K562 (cell line): ENCODE results near the gene CDC5L. TPM values are rescaled to one million over a fixed set of nuclear protein-coding genes. Genes with fewer than 3 reads are reported as not detected.

Experiments
- ATAC-seq: fragments of 200-7000 bp; cut with Tn5 transposase; 3 replicates; pipeline ENCODE4 v1.9.1; 2020; ENCODE audit warnings: moderate library complexity
- BruUV-seq: library from RNA; stranded (reverse); fragments of 400-500 nt; replicated peaks from 2 replicates; lab custom pipeline; 2021; lab: Mats Ljungman, UMichigan
- CTCF ChIA-PET: fragments of 300-600 bp; formaldehyde crosslinking; extraction: SDS; loops from one replicate; lab custom pipeline; 2021; ENCODE audit warnings: low intra/inter-chr PET ratio; lab: Yijun Ruan, JAX
- POLR2A ChIA-PET: fragments of 300-600, 350-650 bp; sonication (Branson Sonifier 250); formaldehyde crosslinking; extraction: SDS; loops from one replicate; lab custom pipeline; 2021; ENCODE audit warnings: antibody characterized with exemption, inconsistent platforms; lab: Yijun Ruan, JAX
- DNase-seq, 4 experiments: peaks; one replicate each; pipeline versions ENCODE4 v3.0.0 to v3.0.0-alpha.2; 2011 to 2018; ENCODE audit warnings: low spot score in 3 of 4, mixed read lengths in 3 of 4; ENCODE audit errors: extremely low read depth in 1 of 4
- FAIRE-seq: peaks from 2 replicates; lab custom pipeline; 2011; peaks lifted over from hg19 to GRCh38; lab: Jason Lieb, UNC
- H2AFZ ChIP-seq: 2 replicates; pipeline ENCODE4 v1.6.0; 2011; ENCODE audit warnings: low read depth, low read length, control low read depth, inconsistent platforms
- H3K27ac ChIP-seq: fragments of 200-600 bp; 3 replicates; pipeline ENCODE4 v1.8.0; 2011; ENCODE audit warnings: low read depth, mild to moderate bottlenecking, control low read depth, inconsistent platforms, low read length, moderate library complexity, mixed read lengths; ENCODE audit errors: extremely low read depth
- H3K27me3 ChIP-seq, 2 experiments: fragments of 300-600 bp in 1 of 2; 2 replicates in 1 of 2; 3 replicates in 1 of 2; pipeline versions ENCODE4 v1.6.0 to v1.8.0; 2011; ENCODE audit warnings: inconsistent platforms in 2 of 2, low read length in 2 of 2, mild to moderate bottlenecking in 1 of 2, mixed read lengths in 1 of 2, moderate library complexity in 1 of 2; ENCODE audit not compliant: control insufficient read depth in 2 of 2, insufficient read depth in 2 of 2
- H3K36me3 ChIP-seq: fragments of 300-600 bp; 3 replicates; pipeline ENCODE4 v1.8.0; 2011; ENCODE audit warnings: mild to moderate bottlenecking, low read length, inconsistent platforms; ENCODE audit not compliant: control insufficient read depth, insufficient read depth
- H3K4me1 ChIP-seq, 2 experiments: fragments of 200-600 bp in 1 of 2; replicated peaks in 1 of 2; 2 replicates in 1 of 2; 3 replicates in 1 of 2; pipeline versions ENCODE4 v1.5.1 to v1.8.0; 2011; ENCODE audit warnings: inconsistent platforms in 2 of 2, low read length in 2 of 2, mild to moderate bottlenecking in 1 of 2, mixed read lengths in 1 of 2, moderate library complexity in 1 of 2; ENCODE audit not compliant: control insufficient read depth in 2 of 2, insufficient read depth in 2 of 2
- H3K4me2 ChIP-seq: 2 replicates; pipeline ENCODE4 v1.6.1; 2011; ENCODE audit warnings: low read length, control low read depth, inconsistent platforms, mixed read lengths; ENCODE audit not compliant: insufficient read depth
- H3K4me3 ChIP-seq: fragments of 200-600 bp; sonication (generic), shearing (Covaris generic); 2 replicates; pipeline ENCODE4 v1.5.1; 2016; ENCODE audit warnings: control low read depth, inconsistent platforms
- H3K79me2 ChIP-seq: fragments of 200-600 bp; 3 replicates; pipeline ENCODE4 v1.8.0; 2011; ENCODE audit warnings: low read length, inconsistent platforms; ENCODE audit not compliant: control insufficient read depth, insufficient read depth
- H3K9ac ChIP-seq, 2 experiments: 2 replicates each; pipeline versions ENCODE4 v1.6.0 to v1.6.1; 2011; ENCODE audit warnings: low read depth in 2 of 2, low read length in 2 of 2, control low read depth in 1 of 2, inconsistent platforms in 1 of 2, mild to moderate bottlenecking in 1 of 2, mixed read lengths in 1 of 2; ENCODE audit not compliant: insufficient read depth in 1 of 2
- H3K9me1 ChIP-seq: one replicate; pipeline ENCODE4 v1.6.0; 2011; ENCODE audit warnings: inconsistent platforms, mild to moderate bottlenecking, low read length, moderate library complexity; ENCODE audit not compliant: control insufficient read depth, insufficient read depth
- H3K9me3 ChIP-seq: replicated peaks from 2 replicates; pipeline ENCODE4 v1.5.1; 2011; ENCODE audit warnings: low read depth, low read length, inconsistent platforms; ENCODE audit not compliant: control insufficient read depth, insufficient read depth
- H4K20me1 ChIP-seq: replicated peaks from 2 replicates; pipeline ENCODE4 v1.6.1; 2011; ENCODE audit warnings: low read length, inconsistent platforms, mixed read lengths; ENCODE audit not compliant: control insufficient read depth, insufficient read depth
- ADNP ChIP-seq: fragments of 200-800 bp; sonication (Bioruptor generic); IDR thresholded peaks from 2 replicates; pipeline ENCODE4 v1.6.1; 2016; ENCODE audit warnings: missing genetic modification characterization, missing compliant biosample characterization
- ARID1B ChIP-seq: fragments of 450-650 bp; IDR thresholded peaks from 2 replicates; pipeline ENCODE4 v1.6.1; 2016; ENCODE audit warnings: antibody characterized with exemption, mild to moderate bottlenecking, inconsistent platforms
- CC2D1A ChIP-seq: fragments of 450-650 bp; IDR thresholded peaks from 2 replicates; pipeline ENCODE4 v1.6.1; 2017; ENCODE audit warnings: mild to moderate bottlenecking
- CHD4 ChIP-seq: fragments of 200-600 bp; sonication (generic); IDR thresholded peaks from 3 replicates; pipeline ENCODE4 v1.6.1; 2012; ENCODE audit warnings: low read depth, mild to moderate bottlenecking, mixed read lengths, low read length, inconsistent platforms; ENCODE audit not compliant: insufficient read depth, insufficient replicate concordance, poor library complexity, severe bottlenecking
- CREB1 ChIP-seq, 2 experiments: sonication (generic) in 1 of 2; formaldehyde crosslinking in 1 of 2; IDR thresholded peaks; 2 replicates each; pipeline versions ENCODE4 v1.6.1 to v1.8.0; 2012 to 2022; ENCODE audit warnings: inconsistent platforms in 1 of 2, mild to moderate bottlenecking in 1 of 2, missing genetic modification reagents in 1 of 2, moderate library complexity in 1 of 2
- EP300 ChIP-seq: IDR thresholded peaks from 2 replicates; pipeline ENCODE4 v1.6.1; 2012; ENCODE audit warnings: low read length, improper control_type of control experiment
- HDAC2 ChIP-seq: fragments of 450-650 bp; IDR thresholded peaks from 2 replicates; pipeline ENCODE4 v1.6.1; 2016; ENCODE audit warnings: mild to moderate bottlenecking
- KDM1A ChIP-seq, 2 experiments: fragments of 450-650 bp; IDR thresholded peaks; 2 replicates each; pipeline ENCODE4 v1.6.1; 2016; ENCODE audit warnings: mild to moderate bottlenecking in 2 of 2
- MYNN ChIP-seq, 2 experiments: sonication (generic); formaldehyde crosslinking in 1 of 2; IDR thresholded peaks; 2 replicates each; pipeline versions ENCODE4 v1.5.0 to v1.6.1; 2016 to 2020; ENCODE audit warnings: antibody characterized with exemption in 1 of 2, missing genetic modification reagents in 1 of 2
- PHF21A ChIP-seq: fragments of 450-650 bp; IDR thresholded peaks from 2 replicates; pipeline ENCODE4 v1.6.1; 2017; ENCODE audit warnings: low read depth, borderline replicate concordance
- SMARCA5 ChIP-seq: fragments of 450-650 bp; IDR thresholded peaks from 2 replicates; pipeline ENCODE4 v1.6.1; 2016
- SRSF3 ChIP-seq: fragments of 200-400 bp; formaldehyde crosslinking; IDR thresholded peaks from 2 replicates; pipeline ENCODE4 v1.6.1; 2016; ENCODE audit warnings: mild to moderate bottlenecking, low read length, moderate library complexity; ENCODE audit not compliant: insufficient read depth
- TAL1 ChIP-seq: fragments of 450-650 bp; IDR thresholded peaks from 2 replicates; pipeline ENCODE4 v1.6.1; 2016; ENCODE audit warnings: mild to moderate bottlenecking
- TBL1XR1 ChIP-seq, 2 experiments: IDR thresholded peaks; 2 replicates each; pipeline ENCODE4 v1.6.1; 2012; ENCODE audit warnings: improper control_type of control experiment in 2 of 2, low read length in 2 of 2, mild to moderate bottlenecking in 1 of 2
- TCF3 ChIP-seq: sonication (generic); formaldehyde crosslinking; IDR thresholded peaks from 2 replicates; pipeline ENCODE4 v1.4.0; 2020; ENCODE audit warnings: mild to moderate bottlenecking, missing genetic modification reagents
- ZBED1 ChIP-seq: IDR thresholded peaks from 2 replicates; pipeline ENCODE4 v1.6.1; 2014
- ZNF24 ChIP-seq: fragments of 450-650 bp; IDR thresholded peaks from 2 replicates; pipeline ENCODE4 v1.6.1; 2016
- ZNF766 ChIP-seq: fragments of 200-800 bp; sonication (Bioruptor generic); conservative IDR thresholded peaks from 2 replicates; pipeline ENCODE4 v1.6.1; 2016; ENCODE audit warnings: missing genetic modification characterization, missing compliant biosample characterization
- WGBS: fragments of 100-300 bp; shearing (Covaris generic); methylation state at CpG from one replicate; pipeline ENCODE4 v1.1.6; 2016; ENCODE audit warnings: low coverage, mixed read lengths; ENCODE audit not compliant: insufficient coverage; ENCODE audit errors: missing lambda C conversion rate; 5-methylcytosine and 5-hydroxymethylcytosine counted together
- in situ Hi-C: fragments of 300-500 bp; cut with MboI; formaldehyde crosslinking; loops from 4 replicates; pipeline ENCODE4 v1.15.0; 2018; ENCODE audit warnings: inconsistent platforms, mixed read lengths
- intact Hi-C: fragments of 100-400 bp; cut with micrococcal nuclease; formaldehyde crosslinking; loops from 2 replicates; pipeline ENCODE4 v1.14.2; 2022
- polyA plus RNA-seq, 8 experiments: library from polyadenylated mRNA; depleted of rRNA in 4 of 8; stranded (reverse) in 5 of 8; unstranded in 3 of 8; fragments of >200 nt; fragmentation: Nextera tagmentation in 2 of 8; fragmentation: Illumina TruSeq in 1 of 8; extraction: Ambion mirVana in 2 of 8; extraction: Trizol in 1 of 8; gene quantifications; 2 replicates each; pipeline versions ENCODE4 v1.2.1 to v1.2.3, GENCODE V29; 2011 to 2014; ENCODE audit warnings: inconsistent platforms in 1 of 8, missing spikeins in 1 of 8
- total RNA-seq, 7 experiments: library from RNA; depleted of rRNA in 6 of 7; stranded (reverse); fragments of >200 nt in 6 of 7; fragmentation: Illumina TruSeq in 2 of 7; extraction: Trizol in 2 of 7; gene quantifications; 2 replicates each; pipeline versions ENCODE4 v1.2.1 to v1.2.3, GENCODE V29; 2011 to 2021; ENCODE audit warnings: low replicate concordance in 1 of 7
- TF ChIP-seq, protein P1 (sequence below): IDR thresholded peaks from 2 replicates; pipeline ENCODE4 v1.6.1; 2011; ENCODE audit warnings: borderline replicate concordance, low read depth, mild to moderate bottlenecking, moderate library complexity, low read length; ENCODE audit not compliant: insufficient read depth, poor library complexity, severe bottlenecking
- TF ChIP-seq, protein P2 (sequence below): fragments of 450-650 bp; IDR thresholded peaks from 2 replicates; pipeline ENCODE4 v1.6.1; 2016

The CDC5L gene
- total and polyA plus RNA-seq, 9 of the 15 experiments (the other 6 are each of a cell fraction or from before 2014, with no cell fraction given), result 22.3 to 44.2 (median 30.8) TPM

DNA sequence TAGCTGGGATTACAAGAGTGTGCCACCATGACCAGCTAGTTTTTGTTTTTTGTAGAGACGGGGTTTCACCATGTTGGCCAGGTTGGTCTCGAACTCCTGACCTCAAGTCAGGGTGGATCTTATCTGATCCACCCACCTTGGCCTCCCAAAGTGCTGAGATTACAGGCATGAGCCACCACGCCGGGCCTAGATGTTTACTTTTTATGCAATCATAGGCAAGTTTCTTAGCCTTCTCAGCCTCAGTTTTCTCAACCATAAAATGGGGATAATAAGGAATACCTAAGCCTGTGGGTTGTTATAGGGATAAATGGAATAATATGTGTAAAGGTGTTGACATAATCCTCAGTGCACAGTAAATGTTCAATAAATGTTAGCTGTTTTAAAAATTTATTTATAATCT is 35.2 kb upstream of the CDC5L start:
- CTCF ChIA-PET, result no interaction called here
- BruUV-seq, result no TSS peak
- TF ChIP-seq CHD4 (peak; percentile 67), ZNF24 (no peak), PHF21A (no peak), SRSF3 (no peak), EP300 (no peak), HDAC2 (peak; percentile 32; the same call in 1 of the 2 replicates), CC2D1A (0 out of 2 replicates have a peak, but pooled peaks have one; percentile 18), SMARCA5 (peak; percentile 54; the same call in 1 of the 2 replicates), TBL1XR1 (IDR thresholded peaks at IDR 0.05; ENCODE audit: low read length in 2 of 2) (no peak), ADNP (peak; percentile 87), KDM1A (IDR thresholded peaks at IDR 0.05) (peak; percentile 80), MYNN (IDR thresholded peaks at IDR 0.05) (no peak), MYNN (CRISPR knock-in tag; IDR thresholded peaks at IDR 0.05) (no peak), ARID1B (peak; percentile 23; the same call in 1 of the 2 replicates), TCF3 (CRISPR knock-in tag) (no peak), ZBED1 (no peak), TAL1 (0 out of 2 replicates have a peak, but pooled peaks have one; percentile 30), CREB1 (IDR thresholded peaks at IDR 0.05) (no peak), CREB1 (CRISPR knock-in tag; IDR thresholded peaks at IDR 0.05) (no peak), ZNF766 (CRISPR knock-in tag) (no peak)
- TF ChIP-seq, protein P1, sequence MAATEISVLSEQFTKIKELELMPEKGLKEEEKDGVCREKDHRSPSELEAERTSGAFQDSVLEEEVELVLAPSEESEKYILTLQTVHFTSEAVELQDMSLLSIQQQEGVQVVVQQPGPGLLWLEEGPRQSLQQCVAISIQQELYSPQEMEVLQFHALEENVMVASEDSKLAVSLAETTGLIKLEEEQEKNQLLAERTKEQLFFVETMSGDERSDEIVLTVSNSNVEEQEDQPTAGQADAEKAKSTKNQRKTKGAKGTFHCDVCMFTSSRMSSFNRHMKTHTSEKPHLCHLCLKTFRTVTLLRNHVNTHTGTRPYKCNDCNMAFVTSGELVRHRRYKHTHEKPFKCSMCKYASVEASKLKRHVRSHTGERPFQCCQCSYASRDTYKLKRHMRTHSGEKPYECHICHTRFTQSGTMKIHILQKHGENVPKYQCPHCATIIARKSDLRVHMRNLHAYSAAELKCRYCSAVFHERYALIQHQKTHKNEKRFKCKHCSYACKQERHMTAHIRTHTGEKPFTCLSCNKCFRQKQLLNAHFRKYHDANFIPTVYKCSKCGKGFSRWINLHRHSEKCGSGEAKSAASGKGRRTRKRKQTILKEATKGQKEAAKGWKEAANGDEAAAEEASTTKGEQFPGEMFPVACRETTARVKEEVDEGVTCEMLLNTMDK, result no peak
- TF ChIP-seq, protein P2, sequence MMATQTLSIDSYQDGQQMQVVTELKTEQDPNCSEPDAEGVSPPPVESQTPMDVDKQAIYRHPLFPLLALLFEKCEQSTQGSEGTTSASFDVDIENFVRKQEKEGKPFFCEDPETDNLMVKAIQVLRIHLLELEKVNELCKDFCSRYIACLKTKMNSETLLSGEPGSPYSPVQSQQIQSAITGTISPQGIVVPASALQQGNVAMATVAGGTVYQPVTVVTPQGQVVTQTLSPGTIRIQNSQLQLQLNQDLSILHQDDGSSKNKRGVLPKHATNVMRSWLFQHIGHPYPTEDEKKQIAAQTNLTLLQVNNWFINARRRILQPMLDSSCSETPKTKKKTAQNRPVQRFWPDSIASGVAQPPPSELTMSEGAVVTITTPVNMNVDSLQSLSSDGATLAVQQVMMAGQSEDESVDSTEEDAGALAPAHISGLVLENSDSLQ, result no peak

More for the DNA sequence above, 35.2 kb upstream of the CDC5L start:
- POLR2A ChIA-PET, result interaction anchor here (0.6 to 1.4 kb wide), 4 partner anchors 13 to 563 kb away, joined by 3 to 8 read pairs (median 3); no protein-coding TSS in a partner anchor
- intact Hi-C loops (no loop called here), in situ Hi-C loops (no loop called here)
- H3K36me3 ChIP-seq, result no peaks in the 10 kb centered on the region
- no peaks in the 10 kb centered on the region for H3K4me1 ChIP-seq
- no peak overlapping the region for H2AFZ ChIP-seq
- no peaks in the 10 kb centered on the region for H3K9me1 ChIP-seq
- H3K27me3 ChIP-seq, result peaks cover 0 to 14% of the 10 kb centered on the region in 2 experiments; a peak in 3 of 5 replicates
- H3K4me2 ChIP-seq, result no peak overlapping the region
- ATAC-seq (no peak), FAIRE-seq (no peak), DNase-seq (no peak)
- H3K9me3 ChIP-seq, result 0 out of 2 replicates have a peak, but pooled peaks cover 2% of the 10 kb centered on the region
- WGBS, result 2% methylated on average over 4 of the region's 4 CpGs
- H3K79me2 ChIP-seq, result no peaks in the 10 kb centered on the region
- H4K20me1 ChIP-seq, result no peaks in the 10 kb centered on the region
- no peak overlapping the region for H3K9ac ChIP-seq
- no peak overlapping the region for H3K27ac ChIP-seq
- H3K4me3 ChIP-seq, result no peak overlapping the region
